ENCODE data around the gene HSPA14.
A peak's percentile ranks its signal among the peaks of the same experiment; 100 is the strongest.
"Not testable (repeated sequence)": the region's sequence is repeated elsewhere in the genome, so short reads cannot be mapped to it uniquely, and the experiment has no call there.

HSPA14 gene

DNA sequence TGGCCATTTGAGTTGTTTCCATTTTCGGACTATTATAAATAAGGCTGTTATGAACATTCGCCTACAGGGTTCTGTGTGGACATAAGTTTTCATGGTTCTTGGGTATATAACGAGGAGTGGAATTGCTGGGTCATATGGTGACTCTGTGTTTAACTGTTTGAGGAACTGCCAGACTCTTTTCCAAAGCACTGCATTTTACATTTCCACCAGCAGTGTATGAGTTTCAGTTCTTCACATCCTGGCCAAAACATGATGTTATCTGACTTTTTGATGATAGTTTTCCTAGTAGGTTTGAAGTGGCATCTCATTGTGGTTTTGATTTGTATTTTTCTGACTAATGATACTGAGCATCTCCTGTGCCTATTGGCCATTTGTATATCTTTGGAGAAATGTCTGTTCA lies 46.0 kb downstream of the HSPA14 start:
- ATAC-seq, result peak in 1 of 2 donors; percentile 38

DNA sequence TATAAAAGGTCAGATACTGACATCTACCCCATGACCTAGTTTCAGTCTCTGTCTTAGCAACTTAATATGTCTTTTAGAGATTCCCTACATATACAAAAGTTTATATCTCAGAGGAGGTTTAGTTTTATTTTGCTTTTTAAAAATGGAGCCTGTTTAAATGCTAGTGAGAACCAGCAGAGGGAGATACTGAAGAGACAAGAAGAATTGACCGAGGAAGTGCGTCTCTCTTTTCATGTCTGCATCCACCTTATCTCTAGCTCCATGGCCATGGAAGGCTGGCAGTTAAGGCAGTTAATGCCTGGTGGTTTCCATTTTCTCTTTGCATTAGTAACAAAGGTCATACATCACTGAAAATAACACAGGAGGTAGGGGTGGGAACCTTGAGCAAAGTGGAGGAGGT lies 51.2 kb downstream of the HSPA14 start:
- ATAC-seq, result peak in 1 of 2 donors; percentile 24

DNA sequence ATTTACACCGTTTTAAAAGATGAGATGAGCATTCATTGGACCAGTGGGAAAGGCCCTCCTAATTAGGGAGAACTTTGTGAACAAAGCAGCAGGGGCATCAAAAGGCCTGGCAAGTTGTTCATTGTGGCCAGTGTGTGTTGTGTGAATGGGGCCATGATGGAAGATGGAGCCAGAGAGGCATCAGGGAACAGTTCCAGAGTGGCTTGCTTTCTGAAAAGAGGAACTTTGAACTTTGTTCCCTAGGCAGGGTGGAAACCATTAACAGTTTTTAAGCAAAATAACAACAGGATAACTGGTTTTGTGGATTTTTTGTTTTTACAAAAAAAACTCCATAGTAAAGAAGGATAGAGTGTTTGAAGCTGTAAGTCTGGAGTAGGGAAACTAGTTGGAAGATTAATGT lies 53.0 kb downstream of the HSPA14 start:
- ATAC-seq, result no peak

DNA sequence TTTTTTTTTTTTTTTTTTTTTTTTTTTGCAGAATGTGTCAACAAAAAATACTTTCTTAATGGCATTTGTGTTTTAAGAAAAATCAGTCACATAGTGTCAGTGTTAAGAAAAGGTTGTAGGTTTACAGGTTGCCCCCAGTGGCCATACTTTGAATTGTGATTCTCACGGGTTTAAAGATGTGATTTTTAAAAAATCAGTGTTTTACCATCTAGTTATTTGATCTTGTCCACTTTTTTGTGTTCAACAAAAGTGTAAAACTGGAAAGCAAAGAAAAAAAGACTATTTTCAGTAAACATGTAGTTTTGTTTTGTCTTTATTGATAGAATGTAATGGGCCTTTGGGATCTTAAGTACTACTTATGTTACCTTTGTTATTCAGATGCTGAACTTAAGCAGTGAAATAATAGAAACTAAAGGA lies 66.2 kb downstream of the HSPA14 start:
- peak; percentile 44 to 57 for ATAC-seq

DNA sequence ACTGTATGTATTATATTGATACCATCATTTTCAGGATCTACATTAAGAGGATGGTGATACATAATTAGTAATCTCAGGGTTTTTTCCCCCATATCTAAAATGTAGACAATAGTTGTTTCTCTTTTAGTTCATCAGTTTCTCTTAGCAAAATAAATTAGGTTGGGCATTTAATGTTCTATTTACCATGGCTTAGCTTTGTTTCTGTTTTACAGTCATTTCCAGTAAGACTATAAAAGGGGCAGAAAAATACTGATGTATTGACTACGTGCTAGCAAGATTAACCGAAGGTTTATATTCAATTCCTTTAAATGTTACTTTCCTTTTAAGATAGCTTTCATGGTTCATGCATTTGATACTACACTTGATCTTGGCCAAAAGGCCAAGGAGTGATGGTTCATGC lies 66.8 kb downstream of the HSPA14 start:
- ATAC-seq, result peak; percentile 67 to 74

DNA sequence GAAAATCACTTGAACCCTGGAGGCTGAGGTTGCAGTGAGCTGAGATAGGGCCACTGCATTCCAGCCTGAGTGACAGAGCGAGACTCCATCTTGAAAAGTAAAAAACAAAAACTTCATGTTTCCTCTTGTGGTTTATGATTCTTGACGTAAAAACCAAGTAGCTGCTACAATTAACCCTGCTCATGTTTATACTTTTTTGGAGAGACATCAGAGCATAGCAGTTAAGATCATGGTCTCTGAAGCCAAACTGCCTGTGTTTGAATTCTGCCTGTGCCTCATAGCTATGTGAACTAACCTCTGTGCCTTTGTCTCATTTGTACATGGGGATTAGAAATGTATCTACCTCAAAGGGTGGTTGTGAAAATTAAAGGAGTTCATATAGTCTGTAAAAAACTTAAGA lies 67.8 kb downstream of the HSPA14 start:
- ATAC-seq, result no peak

DNA sequence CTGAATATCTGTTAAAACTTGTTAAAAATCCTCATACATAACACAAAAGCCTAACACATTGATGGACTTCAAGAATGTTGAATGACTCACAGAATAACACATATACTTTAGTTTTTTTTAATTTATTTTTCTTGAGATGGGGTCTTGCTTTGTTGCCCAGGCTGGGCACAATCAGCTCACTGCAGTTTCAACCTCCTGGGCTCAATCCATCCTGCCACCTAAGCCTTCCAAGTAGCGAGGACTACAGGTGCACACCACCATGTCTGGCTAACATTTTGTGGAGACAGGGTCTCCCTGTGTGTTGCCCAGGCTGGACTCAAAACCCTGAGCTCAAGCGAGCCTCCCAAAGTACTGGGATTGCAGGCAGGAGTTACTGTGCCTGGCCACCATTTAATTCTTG lies 68.7 kb downstream of the HSPA14 start:
- ATAC-seq, result no peak

DNA sequence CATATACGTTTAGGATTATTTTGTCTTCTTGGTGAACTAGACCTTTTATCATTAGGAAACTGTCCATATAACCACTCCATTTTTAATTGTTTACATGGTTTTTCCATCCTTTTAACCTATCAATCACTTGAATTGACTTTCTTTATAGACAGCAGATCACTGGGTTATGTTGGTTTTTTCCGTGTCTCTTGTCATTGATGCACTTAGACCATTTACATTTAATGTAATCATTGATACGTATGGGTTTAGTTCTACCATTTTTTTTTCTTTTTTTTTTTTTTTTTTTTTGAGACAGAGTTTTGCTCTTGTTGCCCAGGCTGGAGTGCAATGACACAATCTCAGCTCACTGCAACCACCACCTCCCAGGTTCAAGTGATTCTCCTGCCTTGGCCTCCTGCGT lies 69.5 kb downstream of the HSPA14 start:
- not testable (repeated sequence) for ATAC-seq

DNA sequence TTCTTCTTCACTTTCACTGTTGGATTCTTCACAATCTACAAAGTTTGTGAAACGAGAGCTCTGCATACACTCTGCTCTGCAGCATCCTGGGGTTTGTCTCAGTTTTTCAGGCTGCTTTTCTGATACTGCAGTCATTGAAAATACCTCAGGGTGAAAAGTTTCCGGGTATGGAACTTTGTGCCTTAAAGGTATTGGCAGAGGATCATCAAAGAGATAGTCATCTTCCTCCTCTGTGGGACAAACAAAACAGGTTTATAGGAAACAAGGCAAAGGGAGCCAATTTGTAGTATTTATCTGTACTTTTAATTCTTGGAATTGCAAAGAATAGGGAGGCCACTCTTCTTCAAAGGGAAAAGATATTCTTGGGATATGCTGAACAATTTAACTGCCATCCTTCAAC lies 71.0 kb downstream of the HSPA14 start:
- no peak for ATAC-seq

DNA sequence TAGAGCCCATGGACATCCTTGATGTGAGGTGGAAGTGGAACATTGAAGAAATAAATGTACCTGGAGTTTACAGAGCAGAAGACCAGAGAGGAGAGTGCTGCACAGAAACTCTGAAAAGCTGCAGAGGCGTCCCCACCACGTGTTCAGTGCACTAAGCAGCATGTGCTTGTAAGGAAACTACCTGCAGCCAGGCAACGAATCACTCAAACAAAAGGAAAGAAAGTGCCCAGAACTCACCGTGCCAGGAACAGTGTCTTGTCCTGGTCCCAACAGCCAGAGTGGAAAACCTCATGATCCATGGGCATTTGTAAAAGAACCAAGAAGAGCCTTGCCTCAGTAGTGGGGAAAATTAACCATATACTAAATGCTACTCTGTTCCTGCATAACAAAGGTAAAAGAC lies 72.8 kb downstream of the HSPA14 start:
- ATAC-seq, result no peak

DNA sequence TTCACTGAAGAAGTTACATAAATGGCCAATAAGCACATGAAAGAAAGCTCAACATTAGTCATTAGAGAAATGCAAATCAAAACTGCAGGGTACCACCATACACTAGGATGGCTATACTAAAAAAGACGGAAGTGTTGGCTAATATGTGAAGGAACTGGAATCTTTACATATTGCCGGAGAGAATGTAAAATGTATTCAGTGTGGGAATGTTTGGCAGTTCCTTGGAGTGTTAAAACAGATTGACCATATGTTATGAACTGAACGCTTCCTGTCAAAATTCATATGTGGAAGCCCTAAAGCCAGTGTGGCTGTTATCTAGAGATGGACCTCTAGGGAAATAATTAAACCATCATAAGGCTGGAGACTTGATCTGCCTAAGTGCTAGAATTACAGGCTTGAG lies 73.7 kb downstream of the HSPA14 start:
- no peak for ATAC-seq

DNA sequence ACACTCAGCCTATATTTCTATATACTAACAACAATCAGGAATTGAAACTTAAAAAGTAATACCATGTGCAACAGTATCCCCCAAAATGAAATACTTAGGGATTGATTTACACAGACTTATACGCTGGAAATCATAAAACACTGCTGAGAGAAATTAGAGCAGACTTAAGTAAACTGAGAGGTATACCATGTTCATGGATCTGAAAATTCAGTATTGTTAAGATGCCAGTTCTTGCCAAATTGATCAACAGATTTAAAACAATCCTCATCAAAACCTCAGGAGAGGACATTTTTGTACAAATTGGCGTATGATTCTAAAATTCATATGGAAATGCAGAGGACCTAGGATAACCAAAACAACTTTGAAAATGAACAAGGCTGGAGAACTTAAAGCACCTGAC lies 78.5 kb downstream of the HSPA14 start:
- no peak for ATAC-seq

DNA sequence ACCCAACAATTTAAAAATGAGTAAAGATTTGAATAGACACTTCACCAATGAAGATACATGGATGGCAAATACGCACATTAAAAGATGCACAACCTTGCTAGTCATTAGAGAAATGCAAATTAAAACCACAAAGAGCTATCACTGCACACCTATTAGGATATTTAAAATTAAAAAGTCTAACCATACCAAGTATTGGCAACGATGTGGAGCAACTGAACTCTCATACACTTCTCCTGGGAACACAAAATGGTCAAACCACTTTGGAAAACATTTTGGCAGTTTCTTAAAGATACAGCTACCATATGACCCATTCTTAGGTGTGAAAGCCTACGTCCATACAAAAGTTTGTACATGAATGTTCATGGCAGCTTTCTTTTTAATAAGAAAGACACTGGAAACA lies 79.7 kb downstream of the HSPA14 start:
- ATAC-seq, result no peak

DNA sequence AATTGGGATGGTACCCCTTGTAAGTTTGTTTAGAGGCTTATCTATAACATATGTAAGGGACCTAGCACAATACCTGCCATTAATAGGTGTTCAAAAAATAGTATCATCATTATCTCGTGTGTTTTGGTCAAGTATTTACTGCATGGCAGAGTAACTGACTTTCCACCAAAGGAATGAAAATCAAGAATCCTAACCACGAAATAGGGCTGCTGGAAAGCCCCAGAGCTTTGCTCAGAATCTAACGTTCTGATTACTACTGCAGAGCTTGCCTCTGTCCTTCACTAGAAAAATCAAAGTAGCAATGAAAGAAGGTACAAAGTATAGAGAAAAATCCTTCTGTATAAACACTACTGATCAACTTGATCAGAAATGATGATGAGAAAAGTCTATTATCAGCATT lies 80.9 kb downstream of the HSPA14 start:
- ATAC-seq, result no peak
